ENCODE measurements around the gene BOLA1.

DNA sequence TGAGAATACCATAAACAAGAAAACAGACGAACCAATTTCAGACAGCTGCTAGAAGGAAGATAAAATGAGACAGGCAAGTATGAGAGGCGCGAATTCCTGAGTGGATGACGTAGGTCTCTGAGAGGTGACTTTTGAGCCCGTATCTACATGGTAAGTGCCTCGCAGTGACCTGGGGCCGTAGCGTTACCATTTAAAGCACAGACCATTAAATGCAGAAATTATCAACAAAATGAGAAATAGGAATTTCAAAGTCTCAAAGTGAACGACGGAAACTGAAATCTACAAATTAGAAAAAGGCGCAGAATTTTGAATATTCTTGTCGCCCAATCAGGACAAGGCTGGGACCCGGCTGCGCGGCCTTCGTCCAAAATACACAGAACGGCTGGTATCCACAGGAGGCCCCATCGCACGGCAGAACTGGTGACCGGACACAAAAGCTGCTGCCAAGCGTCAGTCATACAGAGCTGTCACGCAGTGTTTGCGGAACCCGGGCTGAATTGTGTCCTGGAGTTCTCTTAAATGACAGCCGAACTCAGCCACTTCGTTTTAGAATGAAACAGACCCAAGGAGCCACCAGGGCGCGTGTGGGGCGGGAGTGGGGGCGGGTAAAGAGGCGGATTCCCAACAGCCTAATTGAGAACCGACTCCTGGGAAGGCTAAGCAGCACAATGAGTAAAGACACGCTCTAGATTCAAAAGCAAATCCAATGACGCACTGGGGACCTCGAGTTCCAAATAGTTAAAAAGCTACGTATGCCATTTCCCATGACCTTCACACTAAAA, 13.8 kb upstream of the BOLA1 start:
- TF ChIP-seq GATA2 (IDR thresholded peaks at IDR 0.05; ENCODE audit: low read depth, low read length), result no peak
- no peak for TF ChIP-seq GATA3 (IDR thresholded peaks at IDR 0.05; ENCODE audit: low read depth, low read length)

Measured in SH-SY5Y (cell line).